Loucy (cell line): ENCODE results near the gene BCL2L11.

Experiments
- H2AFZ ChIP-seq: fragments of 200-600 bp; sonication (generic); 2 replicates; pipeline ENCODE4 v1.6.0; 2016; ENCODE audit warnings: antibody characterized with exemption, mild to moderate bottlenecking, low read length, moderate library complexity
- H3F3A ChIP-seq: fragments of 200-600 bp; 2 replicates; pipeline ENCODE4 v1.6.0; 2016; ENCODE audit warnings: antibody characterized with exemption, low read depth, mild to moderate bottlenecking
- H3K27me3 ChIP-seq: fragments of 200-600 bp; sonication (generic); 2 replicates; pipeline ENCODE4 v1.6.1; 2014; ENCODE audit warnings: low read length, mild to moderate bottlenecking; ENCODE audit not compliant: insufficient read depth, poor library complexity, severe bottlenecking
- H3K36me3 ChIP-seq: fragments of 200-600 bp; sonication (generic); 2 replicates; pipeline ENCODE4 v1.6.1; 2016; ENCODE audit warnings: low read length; ENCODE audit not compliant: insufficient read depth
- H3K4me1 ChIP-seq: fragments of 200-600 bp; sonication (generic); 2 replicates; pipeline ENCODE4 v1.5.1; 2014; ENCODE audit warnings: low read length, mild to moderate bottlenecking; ENCODE audit not compliant: insufficient read depth, poor library complexity, severe bottlenecking
- H3K4me2 ChIP-seq: fragments of 200-600 bp; sonication (generic); 2 replicates; pipeline ENCODE4 v1.6.0; 2014; ENCODE audit warnings: antibody characterized with exemption, low read length, low read depth, mild to moderate bottlenecking; ENCODE audit not compliant: poor library complexity, severe bottlenecking
- H3K4me3 ChIP-seq: fragments of 200-600 bp; sonication (generic); 2 replicates; pipeline ENCODE4 v1.5.1; 2014; ENCODE audit warnings: low read length, mild to moderate bottlenecking, mixed read lengths; ENCODE audit not compliant: poor library complexity, severe bottlenecking
- H3K79me2 ChIP-seq: fragments of 200-600 bp; sonication (generic); 2 replicates; pipeline ENCODE4 v1.6.1; 2014; ENCODE audit warnings: low read length; ENCODE audit not compliant: insufficient read depth
- H3K9ac ChIP-seq: fragments of 200-600 bp; sonication (generic); 2 replicates; pipeline ENCODE4 v1.6.0; 2014; ENCODE audit warnings: mild to moderate bottlenecking, low read depth, low read length, moderate library complexity; ENCODE audit not compliant: poor library complexity, severe bottlenecking
- H3K9me2 ChIP-seq: fragments of 200-600 bp; sonication (generic); replicated peaks from 2 replicates; pipeline ENCODE4 v1.6.1; 2016; ENCODE audit warnings: low read depth, low read length, mixed read lengths
- H3K9me3 ChIP-seq: fragments of 200-600 bp; sonication (generic); 2 replicates; pipeline ENCODE4 v1.6.1; 2014; ENCODE audit warnings: mild to moderate bottlenecking, antibody characterized with exemption, low read length, low read depth; ENCODE audit not compliant: insufficient read depth
- H4K20me1 ChIP-seq: fragments of 200-600 bp; sonication (generic); 2 replicates; pipeline ENCODE4 v1.6.0; 2014; ENCODE audit warnings: antibody characterized with exemption, low read length, mild to moderate bottlenecking; ENCODE audit not compliant: insufficient read depth, poor library complexity, severe bottlenecking
- CTCF ChIP-seq: fragments of 200-600 bp; sonication (generic); conservative IDR thresholded peaks from 2 replicates; pipeline ENCODE4 v1.5.1; 2014; ENCODE audit warnings: mild to moderate bottlenecking, antibody characterized with exemption, low read length
- EZH2phosphoT487 ChIP-seq: fragments of 200-600 bp; IDR thresholded peaks from 2 replicates; pipeline ENCODE4 v1.6.1; 2018; ENCODE audit warnings: antibody characterized with exemption, mild to moderate bottlenecking, moderate library complexity, borderline replicate concordance

The BCL2L11 gene

GRCh38 chr2:111178730-111179405 lies 58.2 kb downstream of the BCL2L11 start:
- Histone ChIP-seq H4K20me1 (no peaks in the 10 kb centered on the region), H3K9me2 (no peaks in the 10 kb centered on the region), H3K36me3 (no peaks in the 10 kb centered on the region), H3K9ac (no peak overlapping the region), H3K9me3 (no peaks in the 10 kb centered on the region), H3K27me3 (no peaks in the 10 kb centered on the region), H3K4me2 (no peak overlapping the region), H3K4me3 (no peak overlapping the region), H3K79me2 (no peaks in the 10 kb centered on the region), H3F3A (no peaks in the 10 kb centered on the region), H2AFZ (no peak overlapping the region), H3K4me1 (no peaks in the 10 kb centered on the region)
- TF ChIP-seq EZH2phosphoT487: no peak
- no peak for TF ChIP-seq CTCF

- H4K20me1 ChIP-seq: no peaks in the 10 kb centered on the region
- H3K9ac ChIP-seq: no peak overlapping the region
- no peaks in the 10 kb centered on the region for H3K27me3 ChIP-seq
- no peak overlapping the region for H3K4me3 ChIP-seq
- no peaks in the 10 kb centered on the region for H3K79me2 ChIP-seq
- H3K4me1 ChIP-seq: no peaks in the 10 kb centered on the region
- no peaks in the 10 kb centered on the region for H3K9me2 ChIP-seq
- no peaks in the 10 kb centered on the region for H3K9me3 ChIP-seq
- no peak overlapping the region for H3K4me2 ChIP-seq
- H3K36me3 ChIP-seq: no peaks in the 10 kb centered on the region
- H3F3A ChIP-seq: no peaks in the 10 kb centered on the region
- no peak for TF ChIP-seq EZH2phosphoT487
- no peak for TF ChIP-seq CTCF
- no peak overlapping the region for H2AFZ ChIP-seq
Observed at GRCh38 chr2:111182121-111182520, 61.4 kb downstream of the BCL2L11 start.

- Histone ChIP-seq H3K9ac (no peak overlapping the region), H2AFZ (no peak overlapping the region)
- TF ChIP-seq CTCF: no peak
- no peak for TF ChIP-seq EZH2phosphoT487
Observed at GRCh38 chr2:111182740-111183139, 62.0 kb downstream of the BCL2L11 start.

More at GRCh38 chr2:111182740-111183139, 62.0 kb downstream of the BCL2L11 start:
- Histone ChIP-seq H3F3A (no peaks in the 10 kb centered on the region), H3K36me3 (no peaks in the 10 kb centered on the region), H4K20me1 (no peaks in the 10 kb centered on the region), H3K4me2 (no peak overlapping the region), H3K4me1 (no peaks in the 10 kb centered on the region), H3K9me2 (no peaks in the 10 kb centered on the region), H3K4me3 (no peak overlapping the region), H3K9me3 (no peaks in the 10 kb centered on the region), H3K27me3 (no peaks in the 10 kb centered on the region), H3K79me2 (no peaks in the 10 kb centered on the region)
